Measurements from ENCODE around the gene CACNB2.
"Not testable (repeated sequence)": the region's sequence is repeated elsewhere in the genome, so short reads cannot be mapped to it uniquely, and the experiment has no call there.

CACNB2 gene

DNA sequence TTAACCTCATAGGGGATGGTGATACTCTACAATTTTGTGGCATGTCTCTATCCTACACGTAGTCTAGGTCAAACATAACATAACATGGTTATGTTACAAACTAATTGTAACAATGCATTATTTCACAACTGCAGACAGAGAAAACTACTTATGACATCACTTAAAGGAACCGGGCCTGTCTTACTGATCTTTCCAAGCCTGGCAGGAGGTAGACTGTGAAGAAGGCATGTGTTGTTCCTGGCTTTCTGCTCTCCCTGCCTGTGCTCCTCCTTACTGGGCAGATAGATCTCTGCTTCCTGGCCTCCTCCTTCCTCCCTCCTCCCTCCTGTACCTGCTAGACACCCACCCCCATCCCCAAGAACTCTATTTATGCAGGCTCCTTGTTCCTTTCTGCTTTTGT is 5.4 kb downstream of the CACNB2 start:
- no peak for DNase-seq

DNA sequence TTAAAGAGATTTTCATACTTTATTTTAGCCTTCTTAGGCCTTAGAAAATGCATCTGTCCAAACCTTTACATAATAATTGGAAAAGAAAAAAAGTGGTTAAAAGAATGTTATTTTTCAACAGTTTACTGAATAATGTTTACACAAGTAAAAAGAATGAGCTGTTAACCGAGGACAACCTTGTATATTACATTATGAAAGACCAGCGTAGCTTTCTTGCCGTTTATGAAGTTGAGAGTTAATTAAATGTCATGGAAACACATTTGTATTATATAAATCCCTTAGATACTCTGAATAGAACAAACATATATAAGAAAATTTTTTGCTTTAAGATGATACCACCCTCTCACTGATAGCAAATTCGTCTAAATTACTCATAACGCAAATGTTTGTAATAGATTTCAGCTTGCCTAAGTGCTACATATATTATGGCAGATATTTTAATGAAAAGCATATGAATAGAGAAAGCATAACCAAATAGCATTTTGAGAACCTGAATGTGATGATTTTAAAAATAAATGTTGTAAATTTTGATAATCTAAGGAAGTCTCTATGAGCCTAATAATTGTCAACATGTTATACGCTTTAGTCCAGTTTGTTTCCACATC is 9.1 kb downstream of the CACNB2 start:
- no peak for DNase-seq

DNA sequence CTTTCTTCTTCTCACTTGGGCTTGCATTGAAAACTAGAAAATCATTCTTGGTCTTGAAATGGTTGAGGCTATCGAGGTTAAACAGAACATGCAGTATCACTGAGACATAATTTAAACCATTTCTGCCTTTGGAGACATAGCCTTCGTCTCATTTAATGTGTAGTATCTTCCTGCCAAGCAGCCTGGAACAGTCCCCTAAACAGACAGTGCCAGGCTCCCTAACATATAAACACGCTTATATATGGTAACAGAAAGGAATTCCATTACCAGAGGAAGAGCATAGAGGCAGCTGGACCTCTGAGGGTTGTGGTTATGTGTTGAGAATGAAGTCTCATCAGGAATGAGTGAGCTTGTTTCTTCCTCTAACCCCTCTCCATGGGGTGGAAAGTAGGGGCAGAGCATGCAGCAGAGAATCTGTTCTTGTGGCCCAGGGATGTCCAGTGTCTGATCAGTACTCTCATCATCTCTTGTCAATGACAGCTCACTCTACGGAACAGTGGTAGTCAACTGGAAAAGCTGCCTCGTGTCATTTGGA is 11.2 kb downstream of the CACNB2 start:
- no peak for DNase-seq

DNA sequence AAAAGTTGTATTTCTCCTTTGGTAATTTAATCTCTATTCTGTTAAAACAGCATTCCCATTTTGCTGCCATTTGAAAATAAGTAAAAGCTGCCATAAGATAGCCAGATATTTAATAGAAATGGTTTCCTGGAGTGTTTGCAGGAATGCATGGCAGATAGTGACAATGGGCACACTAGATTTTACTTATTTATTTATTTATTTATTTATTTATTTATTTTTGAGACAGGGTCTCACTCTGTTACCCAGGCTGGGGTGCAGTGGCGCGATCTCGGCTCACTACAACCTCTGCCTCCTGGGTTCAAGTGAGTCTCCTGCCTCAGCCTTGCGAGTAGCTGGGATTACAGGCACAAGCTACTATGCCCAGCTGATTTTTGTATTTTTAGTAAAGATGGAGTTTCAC is 13.2 kb downstream of the CACNB2 start:
- DNase-seq: not testable (repeated sequence)

DNA sequence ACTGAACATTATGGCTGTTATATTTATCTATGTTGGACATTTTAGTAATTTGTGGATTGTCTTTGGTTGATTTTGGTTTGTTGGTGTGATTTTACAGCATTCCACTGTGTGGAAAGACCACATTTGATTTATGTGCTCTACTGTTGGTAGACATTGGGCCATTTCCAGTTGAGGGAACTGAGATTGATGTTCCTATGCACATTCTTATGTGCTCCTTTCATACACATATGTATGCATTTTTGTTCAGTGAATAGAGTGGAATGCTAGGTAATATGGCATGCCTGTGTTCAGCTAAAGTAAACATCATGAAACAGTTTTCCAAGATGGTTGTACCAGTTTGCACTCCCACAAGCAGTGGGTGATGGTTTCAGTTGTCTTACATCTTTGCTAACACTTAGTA is 15.1 kb downstream of the CACNB2 start:
- DNase-seq: no peak

DNA sequence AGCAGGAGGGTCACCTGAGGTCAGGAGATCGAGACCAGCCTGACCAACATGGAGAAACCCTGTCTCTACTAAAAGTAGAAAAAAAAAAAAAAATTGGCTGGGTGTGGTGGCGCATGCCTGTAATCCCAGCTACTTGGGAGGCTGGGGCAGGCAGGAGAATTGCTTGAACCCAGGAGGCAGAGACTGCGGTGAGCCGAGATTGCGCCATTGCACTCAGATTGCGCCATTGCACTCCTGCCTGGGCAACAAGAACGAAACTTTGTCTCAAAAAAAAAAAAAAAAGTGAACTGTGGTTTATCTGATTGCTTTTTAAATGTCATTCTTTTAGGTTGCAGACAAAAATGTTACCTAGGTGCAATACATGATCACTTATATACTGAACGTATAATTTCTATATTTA is 16.6 kb downstream of the CACNB2 start:
- not testable (repeated sequence) for DNase-seq

DNA sequence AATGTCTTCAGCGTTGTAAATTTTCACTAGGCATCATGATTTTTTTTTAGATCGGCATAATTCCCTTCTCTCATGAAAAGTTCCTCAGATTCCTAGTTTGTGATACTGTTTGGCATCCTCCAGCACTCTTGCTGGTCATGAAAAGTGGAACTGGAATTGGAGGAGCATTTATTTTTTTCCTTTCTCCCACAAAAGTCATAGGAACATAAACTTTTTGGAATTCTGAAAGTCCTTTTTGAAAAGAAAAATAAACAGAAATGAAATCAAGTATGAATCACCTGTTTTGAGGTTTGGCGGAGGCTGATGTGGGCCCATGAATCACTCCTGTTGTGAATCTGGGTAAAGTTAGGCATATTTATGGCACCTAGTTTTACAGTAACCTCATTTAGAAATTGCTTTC is 17.7 kb downstream of the CACNB2 start:
- no peak for DNase-seq

DNA sequence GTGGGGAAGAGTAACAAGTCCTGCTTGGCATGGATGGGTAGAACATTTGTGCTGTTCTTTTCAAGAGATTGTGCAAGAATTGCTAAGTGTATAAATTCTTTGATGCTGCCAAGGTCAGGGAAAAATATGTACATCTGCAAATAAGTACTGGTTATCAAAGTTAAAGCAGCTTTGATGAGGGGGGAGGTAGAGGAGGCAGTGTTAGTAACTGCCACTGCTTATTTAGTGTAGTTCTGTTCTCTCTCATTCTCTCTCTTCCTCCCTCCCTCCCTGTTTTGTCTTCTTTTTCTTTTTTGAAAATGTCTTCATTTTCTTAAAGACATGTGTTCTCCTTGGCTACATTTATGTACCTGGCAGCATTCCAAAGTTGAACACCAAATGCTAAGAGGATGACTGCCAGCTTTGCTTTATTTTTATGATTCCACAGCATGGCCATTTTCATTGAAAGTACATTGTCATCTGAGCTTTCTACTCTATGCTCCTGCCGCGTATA is 18.6 kb downstream of the CACNB2 start:
- no peak for DNase-seq

DNA sequence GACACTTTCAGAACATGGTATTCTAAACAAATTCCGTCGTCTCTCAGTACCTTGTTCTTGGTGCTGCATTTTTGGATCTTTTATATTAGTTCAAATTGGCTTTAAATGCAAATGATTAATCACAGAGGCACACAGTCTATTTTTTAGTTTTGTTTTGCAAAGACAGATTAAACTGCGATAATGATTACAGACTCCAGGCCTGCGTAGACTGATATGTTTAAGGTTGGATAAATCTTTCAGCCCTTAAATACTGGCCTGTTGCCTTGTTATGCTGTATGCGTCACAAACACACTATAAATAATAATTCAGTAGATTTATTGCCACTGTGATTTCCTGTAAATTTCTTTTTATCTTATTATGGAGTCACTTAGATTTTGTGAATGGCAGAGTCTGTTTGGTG is 19.3 kb downstream of the CACNB2 start:
- no peak for DNase-seq

DNA sequence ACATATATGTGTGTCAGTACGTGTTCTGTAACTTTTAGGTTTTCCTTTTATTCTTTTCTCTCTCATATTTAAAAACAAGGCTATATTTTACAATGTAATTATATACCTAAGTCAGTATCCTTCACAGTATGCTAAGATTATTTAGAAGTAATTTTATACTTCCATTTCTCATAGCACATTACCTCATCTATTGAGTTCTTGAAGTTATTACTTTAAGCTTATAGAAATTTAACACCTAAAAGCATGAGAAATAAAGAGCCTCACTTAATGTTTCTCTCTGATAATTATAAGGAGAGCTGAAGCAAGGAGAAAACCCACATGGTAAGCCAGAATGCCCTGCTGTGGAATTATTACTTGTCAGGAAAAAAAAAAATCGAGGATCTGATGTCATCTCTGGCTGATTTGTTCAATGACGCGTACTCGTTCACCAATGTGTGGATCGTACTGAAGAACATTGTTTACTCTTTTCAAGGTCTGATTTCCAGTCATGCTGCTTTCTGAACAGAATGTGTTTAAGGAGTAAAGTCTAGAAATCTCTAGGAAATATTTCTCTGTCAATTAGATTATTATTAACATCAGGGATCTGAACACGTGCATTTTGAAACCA is 21.9 kb downstream of the CACNB2 start:
- no peak for DNase-seq

DNA sequence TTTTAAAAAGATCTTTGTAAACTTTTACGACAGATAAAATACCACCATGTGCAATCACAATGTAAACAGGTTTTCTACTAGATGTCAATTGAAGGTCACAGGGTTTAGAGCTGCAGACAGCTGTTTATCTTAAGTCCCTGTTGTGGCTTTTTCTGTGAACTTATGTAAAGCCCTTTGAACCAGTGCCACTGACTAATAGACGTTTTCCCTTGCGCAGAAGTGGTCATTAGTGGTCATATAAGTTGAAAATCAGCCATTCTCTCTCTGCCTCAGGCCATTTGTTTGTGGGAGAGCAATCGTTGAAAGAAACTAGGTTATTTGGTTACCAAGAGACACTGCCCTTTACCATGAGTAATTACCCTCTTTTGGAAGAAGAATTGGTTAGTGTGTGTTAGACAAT is 23.9 kb downstream of the CACNB2 start:
- DNase-seq: no peak

DNA sequence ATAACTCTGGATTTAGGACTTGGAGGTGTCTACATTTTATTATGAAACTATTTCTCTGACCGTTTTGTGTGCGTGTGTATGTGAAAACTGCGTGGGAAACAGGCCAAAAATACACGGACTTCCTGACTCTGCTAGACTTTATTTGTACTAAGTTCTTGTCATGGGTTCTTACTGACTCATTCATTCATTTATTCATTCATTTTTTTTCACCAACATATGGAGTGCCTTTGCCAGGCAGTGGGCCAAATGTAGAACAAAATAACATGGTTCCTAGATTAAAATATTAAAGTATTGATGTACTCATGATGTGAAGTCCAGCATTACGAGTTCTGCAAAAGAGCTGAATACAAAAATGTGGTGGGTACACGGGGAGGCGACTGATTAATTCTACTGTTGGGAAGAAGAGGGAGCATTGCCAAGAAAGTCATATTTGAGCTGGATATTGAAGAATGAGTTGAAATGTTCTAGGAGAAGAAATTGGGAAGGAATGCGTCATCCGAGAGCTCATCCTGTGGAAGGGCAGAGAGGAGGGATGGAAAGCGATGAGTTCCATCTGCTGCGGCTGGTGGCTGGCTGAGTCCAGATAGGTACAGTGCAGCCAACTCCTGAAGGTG is 24.6 kb downstream of the CACNB2 start:
- no peak for DNase-seq

DNA sequence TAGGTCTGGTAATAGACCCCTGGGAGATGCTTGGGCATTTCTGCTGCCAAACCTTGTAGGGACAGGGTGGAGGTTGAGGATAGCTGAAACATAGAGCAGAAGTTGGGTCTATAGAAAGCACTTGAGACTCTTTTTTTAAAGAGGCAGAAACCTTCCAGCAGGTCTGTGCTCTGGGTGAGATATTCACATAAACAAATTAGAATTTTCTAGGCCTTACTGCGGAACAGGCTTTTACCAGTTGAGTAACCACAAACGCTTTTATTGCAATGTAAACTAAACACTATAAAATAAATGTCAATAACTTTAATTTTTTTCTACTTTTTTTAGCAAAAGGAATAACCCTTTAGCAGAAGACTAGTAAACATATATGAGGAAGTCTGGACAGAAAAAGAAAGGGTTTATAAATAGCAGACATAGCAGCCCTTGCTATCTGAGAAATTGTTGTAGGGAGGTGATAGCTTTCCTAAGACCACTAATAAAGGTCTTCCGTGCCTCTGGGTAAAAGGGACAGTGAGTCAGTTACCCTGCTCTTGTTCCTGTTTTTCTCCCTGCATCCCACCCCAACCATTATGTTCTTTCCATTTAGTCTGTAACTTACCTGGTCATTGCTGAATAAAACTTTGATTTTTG is 38.7 kb downstream of the CACNB2 start:
- no peak for DNase-seq

DNA sequence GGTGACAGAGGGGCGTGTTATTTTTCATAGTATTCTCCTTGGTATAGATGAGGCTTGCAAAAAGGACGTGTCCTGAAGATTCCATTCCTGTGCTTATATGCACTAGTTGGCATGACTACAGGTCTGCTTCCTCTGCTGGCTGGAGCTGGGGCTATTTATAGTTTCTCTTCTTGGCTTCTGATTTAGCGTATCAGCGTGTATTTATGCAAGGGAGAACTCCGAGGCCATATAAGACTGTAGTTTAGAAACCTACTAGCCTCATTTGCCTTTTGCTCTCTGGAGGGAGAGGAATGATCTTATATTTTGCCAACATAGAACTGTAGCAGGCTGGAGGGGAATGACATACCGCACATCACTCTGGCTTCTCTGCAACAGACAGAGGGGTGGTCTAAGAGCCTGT is 39.7 kb downstream of the CACNB2 start:
- DNase-seq: no peak

DNA sequence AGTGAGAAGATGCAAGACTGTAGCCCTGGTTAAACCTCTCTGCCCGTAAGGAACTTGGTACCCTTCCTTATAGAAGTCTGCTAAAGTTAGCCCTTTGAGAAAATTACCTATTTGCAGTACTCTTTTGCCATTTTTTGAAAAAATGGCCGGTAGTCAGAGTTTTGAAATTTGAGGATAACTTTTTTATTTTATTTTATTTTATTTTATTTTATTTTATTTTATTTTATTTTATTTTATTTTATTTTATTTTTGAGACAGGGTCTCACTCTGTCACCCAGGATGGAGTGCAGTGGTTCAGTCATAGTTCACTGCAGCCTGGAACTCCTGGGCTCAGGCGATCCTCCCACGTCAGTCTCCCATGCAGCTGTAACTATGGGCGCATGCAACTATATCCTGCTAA is 41.2 kb downstream of the CACNB2 start:
- not testable (repeated sequence) for DNase-seq

DNA sequence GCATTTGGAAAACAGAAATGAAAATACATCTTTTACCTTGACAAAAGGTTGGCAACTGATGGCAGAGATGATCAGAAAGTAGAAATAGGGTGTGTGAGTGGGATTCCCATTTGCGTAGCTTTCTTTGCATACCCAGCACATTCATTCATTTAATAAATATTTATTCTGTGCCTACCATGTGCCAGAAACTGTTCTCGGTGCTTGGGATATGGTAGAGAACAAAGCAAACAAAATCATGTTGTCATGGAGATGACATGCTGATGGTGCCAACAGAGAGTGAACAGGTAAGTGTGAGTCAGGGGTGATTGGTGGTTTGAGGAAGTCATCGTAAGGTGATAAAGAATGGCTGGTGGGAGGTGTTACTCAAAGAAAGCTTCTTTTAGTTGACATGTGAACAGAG is 45.4 kb downstream of the CACNB2 start:
- DNase-seq: no peak

DNA sequence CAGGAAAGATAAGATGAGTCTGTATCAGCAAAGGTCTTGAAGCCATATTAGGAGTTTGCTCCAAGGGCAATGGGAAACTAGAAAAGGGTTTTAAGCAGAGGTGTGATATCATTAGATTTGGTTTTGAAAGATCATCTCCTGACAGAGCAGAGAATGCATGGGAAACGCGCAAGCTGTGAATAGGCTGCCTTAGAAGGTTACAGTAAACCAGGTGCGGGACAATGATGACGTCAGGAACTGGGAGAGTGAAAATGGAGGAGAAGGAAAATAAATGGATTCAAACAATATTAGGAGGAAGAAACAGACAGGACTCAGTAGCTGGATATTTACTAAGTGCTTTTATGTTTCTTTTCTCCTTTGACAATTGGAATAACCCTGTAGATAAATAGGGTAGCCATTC is 50.6 kb downstream of the CACNB2 start:
- no peak for DNase-seq

DNA sequence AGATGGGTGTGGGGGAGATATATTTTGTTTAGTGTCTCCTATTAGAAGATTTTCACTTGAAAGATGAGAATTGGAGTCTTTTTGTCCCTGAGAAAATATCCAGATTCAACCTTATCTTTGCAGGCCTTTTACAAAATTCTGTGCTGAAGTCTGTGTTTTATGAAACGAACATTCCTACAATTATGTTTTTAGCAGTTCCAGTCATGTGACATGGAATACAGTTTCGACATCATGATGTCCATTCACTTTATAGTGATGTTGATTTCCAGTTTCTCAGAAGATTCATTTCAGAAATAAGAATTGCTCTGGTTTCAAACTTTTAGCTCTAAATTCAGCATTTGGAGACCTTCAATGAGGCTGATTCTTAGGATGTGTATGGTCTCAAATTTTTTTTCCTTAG is 54.4 kb downstream of the CACNB2 start:
- DNase-seq: no peak

DNA sequence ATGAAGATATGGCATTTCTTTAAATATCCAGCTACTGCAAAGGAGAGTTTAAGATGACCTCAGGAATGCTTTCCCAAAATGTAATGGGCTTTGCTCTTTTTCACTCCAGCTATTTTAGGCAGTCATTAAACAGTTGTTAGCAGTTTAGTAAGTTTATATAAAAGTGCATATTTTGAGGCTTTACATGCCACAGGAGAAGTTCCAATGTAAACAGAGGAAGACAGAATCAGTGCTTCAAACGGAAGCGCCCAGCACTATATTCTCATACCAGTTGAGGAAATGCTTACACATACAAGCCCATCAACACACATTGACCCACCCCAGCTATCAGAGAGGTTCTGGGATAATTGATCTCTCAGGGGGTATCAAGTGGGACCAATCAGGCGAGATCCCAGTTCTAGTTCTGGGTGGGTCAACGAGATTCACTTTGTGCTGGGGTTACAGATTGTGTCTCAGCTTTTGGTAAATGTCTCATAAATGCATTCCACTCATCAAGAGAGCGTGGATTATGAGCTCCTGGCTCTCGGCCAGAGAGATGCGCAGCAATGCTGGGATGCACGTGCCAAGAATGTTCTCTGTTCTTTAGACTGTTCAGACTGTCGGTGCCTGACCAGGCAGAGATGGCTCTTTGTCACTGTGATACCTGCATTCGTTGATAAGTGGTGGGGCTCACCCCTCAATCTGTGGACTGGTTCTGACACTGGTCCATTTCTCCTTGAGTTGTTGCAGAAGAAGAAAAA is 55.0 kb downstream of the CACNB2 start:
- DNase-seq: no peak

DNA sequence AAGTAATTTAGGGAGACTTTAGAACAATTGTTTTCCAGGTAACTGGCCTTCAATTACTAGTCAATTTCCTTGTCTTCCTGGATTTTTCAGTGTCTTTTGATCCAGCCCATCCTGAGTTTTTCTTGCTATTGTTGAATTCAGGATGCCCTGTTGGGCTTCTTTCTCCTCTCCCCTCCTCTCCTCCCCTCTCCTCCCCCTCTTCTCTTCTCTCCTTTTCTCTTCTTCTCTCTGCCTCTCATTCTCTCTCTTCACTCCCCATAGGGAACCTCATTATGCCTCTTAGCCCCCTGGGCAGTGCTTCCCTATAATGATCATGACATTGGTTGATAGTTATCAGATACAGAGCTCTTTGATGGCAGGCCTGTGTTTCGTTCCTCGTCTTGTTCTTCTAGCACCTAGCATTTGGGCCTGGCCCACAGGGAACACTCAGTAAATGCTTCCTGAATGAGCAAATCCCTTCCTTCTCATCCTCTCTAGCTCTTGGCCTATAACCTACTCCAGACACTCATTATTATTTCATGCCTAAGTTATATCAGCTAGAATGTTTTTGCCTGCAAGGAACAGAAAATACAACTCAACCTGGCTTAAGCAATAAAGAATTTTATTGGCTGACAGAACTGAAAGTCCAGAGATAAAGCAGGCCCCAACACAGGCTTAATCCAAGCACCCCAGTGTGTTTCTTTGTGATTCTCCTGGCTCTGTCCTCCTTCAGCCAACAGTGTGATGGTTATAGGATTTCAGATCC is 56.8 kb downstream of the CACNB2 start:
- no peak for DNase-seq

DNA sequence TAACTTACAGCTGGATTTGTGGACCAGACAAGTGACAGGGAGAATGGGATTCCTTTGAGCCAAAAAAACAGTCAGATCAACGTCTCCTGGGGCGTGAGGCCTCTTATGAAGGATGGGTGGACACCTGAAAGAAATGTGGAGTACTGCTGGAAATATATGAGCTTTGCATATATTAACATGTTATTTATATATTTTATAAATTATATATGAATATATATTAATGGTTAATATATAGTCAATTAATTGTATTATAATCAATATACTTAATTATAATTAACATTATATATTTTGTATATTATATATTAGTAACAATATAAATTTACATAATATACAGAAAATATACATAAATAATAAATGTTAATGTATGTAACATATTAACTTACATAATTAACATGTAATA is 57.5 kb downstream of the CACNB2 start:
- DNase-seq: no peak

DNA sequence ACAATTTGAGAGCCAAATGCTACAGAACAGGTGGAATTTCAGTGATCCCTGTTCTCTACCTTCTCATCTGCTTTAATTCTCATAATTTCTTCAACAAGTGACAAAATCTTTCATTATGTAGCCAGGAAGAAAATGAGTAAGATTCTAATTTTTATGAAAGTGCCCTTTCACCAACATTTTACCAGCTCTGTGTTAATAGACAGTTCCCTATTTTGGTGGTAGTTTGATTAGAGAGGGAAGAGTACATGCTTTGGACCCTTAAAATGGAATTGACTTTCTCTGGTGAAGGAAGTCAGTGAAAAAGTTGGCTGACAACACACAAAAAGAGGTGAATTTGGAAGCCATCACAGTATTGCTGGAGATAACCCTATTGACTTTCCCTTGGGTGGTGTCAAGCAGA is 61.7 kb downstream of the CACNB2 start:
- DNase-seq: no peak
